Measurements from ENCODE around the gene PC. TPM values are rescaled to one million over a fixed set of nuclear protein-coding genes. Genes with fewer than 3 reads are reported as not detected.
A peak's percentile ranks its signal among the peaks of the same experiment; 100 is the strongest.

PC gene
- total and polyA plus RNA-seq, 12 donors = 40.6 to 231 (median 83.2) TPM

DNA sequence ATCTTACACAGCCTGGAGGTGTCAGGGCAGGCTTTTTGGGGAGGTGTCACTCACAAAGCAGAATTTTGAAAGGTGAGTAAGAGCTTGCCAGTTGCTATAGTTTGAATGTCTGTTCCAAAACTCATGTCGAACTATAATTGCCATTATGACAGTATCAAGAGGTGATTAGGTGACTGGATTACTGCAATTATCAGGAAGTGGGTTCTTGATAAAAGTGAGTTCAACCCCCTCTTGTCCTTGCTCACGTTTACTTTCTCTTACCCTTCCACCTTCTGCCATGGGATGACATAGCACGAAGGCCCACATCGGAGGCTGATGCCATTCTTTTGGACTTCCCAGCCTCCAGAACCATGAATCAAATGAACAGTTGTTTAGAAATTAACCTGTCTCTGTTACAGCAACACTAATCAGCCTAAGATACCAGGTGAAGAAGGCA lies 12.2 kb upstream of the PC start:
- intact Hi-C loops (cut with DNase I) = loop anchor here in 1 of 2 donors (10.0 kb wide), 1 partner anchor 276 kb away; no protein-coding TSS in a partner anchor

DNA sequence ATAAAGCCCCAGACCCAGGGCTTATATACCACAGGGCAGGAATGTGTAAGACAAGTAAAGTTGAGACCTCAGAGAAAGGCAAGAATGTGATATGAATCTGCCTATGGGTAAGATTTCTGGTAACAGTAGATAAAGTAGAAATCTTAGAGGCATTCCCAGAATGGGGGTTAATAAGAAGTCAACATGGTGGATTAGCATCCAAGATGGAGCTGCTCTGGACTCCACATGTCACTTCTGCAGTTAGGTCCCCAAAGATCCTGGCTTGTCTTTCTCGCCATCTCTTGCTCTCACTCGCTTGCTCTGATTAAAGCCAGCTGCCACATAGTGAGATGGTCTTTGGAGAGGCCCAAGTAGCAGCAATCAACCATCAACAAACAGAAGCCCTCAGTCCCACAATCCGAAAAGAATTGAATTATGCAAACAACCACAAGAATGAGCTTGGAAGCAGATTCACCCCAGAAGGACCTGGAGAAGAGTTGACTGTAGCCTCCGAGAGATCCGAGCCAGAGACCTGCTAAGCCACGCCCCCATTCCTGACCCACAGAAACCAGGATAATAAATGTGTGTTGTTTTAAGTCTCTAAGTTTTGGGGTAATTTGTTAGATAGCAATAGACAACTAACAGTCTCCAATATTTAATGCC lies 11.5 kb upstream of the PC start:
- 78 to 85% (median 81%) methylated on average over 6 of the region's 6 CpGs for WGBS, 4 donors
- H3K27me3 ChIP-seq = no peaks in the 10 kb centered on the region
- DNase-seq = no peak
- TF ChIP-seq POLR2A (IDR thresholded peaks at IDR 0.05) = no peak
- TF ChIP-seq, protein P1, sequence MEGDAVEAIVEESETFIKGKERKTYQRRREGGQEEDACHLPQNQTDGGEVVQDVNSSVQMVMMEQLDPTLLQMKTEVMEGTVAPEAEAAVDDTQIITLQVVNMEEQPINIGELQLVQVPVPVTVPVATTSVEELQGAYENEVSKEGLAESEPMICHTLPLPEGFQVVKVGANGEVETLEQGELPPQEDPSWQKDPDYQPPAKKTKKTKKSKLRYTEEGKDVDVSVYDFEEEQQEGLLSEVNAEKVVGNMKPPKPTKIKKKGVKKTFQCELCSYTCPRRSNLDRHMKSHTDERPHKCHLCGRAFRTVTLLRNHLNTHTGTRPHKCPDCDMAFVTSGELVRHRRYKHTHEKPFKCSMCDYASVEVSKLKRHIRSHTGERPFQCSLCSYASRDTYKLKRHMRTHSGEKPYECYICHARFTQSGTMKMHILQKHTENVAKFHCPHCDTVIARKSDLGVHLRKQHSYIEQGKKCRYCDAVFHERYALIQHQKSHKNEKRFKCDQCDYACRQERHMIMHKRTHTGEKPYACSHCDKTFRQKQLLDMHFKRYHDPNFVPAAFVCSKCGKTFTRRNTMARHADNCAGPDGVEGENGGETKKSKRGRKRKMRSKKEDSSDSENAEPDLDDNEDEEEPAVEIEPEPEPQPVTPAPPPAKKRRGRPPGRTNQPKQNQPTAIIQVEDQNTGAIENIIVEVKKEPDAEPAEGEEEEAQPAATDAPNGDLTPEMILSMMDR (IDR thresholded peaks at IDR 0.05) = no peak
- no peaks in the 10 kb centered on the region for H3K9me3 ChIP-seq (replicated peaks in 1 of 3)
- H3K4me1 ChIP-seq (replicated peaks in 1 of 2) = peaks cover 9 to 31% of the 10 kb centered on the region in 2 donors
- H3K36me3 ChIP-seq (replicated peaks in 1 of 2) = no peaks in the 10 kb centered on the region
- no peak overlapping the region for H3K4me3 ChIP-seq
- intact Hi-C loops (cut with DNase I) = loop anchor here in 1 of 2 donors (10.0 kb wide), 1 partner anchor 275 kb away; no protein-coding TSS in a partner anchor
- H3K27ac ChIP-seq = peak overlapping the region in 3 of 5 donors; percentile 91 to 98 (median 95)

More for the DNA sequence above, 12.2 kb upstream of the PC start:
- no peak for TF ChIP-seq POLR2A (IDR thresholded peaks at IDR 0.05)
- TF ChIP-seq, protein P1 (IDR thresholded peaks at IDR 0.05) = no peak
- 50 to 63% (median 54%) methylated on average over 4 of the region's 4 CpGs for WGBS, 4 donors
- Histone ChIP-seq H3K36me3 (replicated peaks in 1 of 2) (no peaks in the 10 kb centered on the region), H3K27ac (peak overlapping the region; percentile 79 to 98 (median 95)), H3K4me3 (no peak overlapping the region), H3K9me3 (replicated peaks in 1 of 3) (no peaks in the 10 kb centered on the region), H3K4me1 (replicated peaks in 1 of 2) (peaks cover 9 to 31% of the 10 kb centered on the region in 2 donors), H3K27me3 (no peaks in the 10 kb centered on the region)
- no peak for DNase-seq

- peak in 5 of 7 donors; percentile 60 to 74 (median 65) for DNase-seq
- no peaks in the 10 kb centered on the region for H3K36me3 ChIP-seq (replicated peaks in 1 of 2)
- H3K4me3 ChIP-seq = no peak overlapping the region
- TF ChIP-seq POLR2A (IDR thresholded peaks at IDR 0.05) = no peak
- TF ChIP-seq, protein P1 (IDR thresholded peaks at IDR 0.05) = no peak
- H3K27me3 ChIP-seq = no peaks in the 10 kb centered on the region
- WGBS, 4 donors = 44 to 54% (median 49%) methylated on average over 5 of the region's 5 CpGs
- no peaks in the 10 kb centered on the region for H3K9me3 ChIP-seq (replicated peaks in 1 of 3)
- peaks cover 9 to 24% of the 10 kb centered on the region in 2 donors for H3K4me1 ChIP-seq (replicated peaks in 1 of 2)
- peak overlapping the region in 2 of 5 donors; percentile 2 to 3 for H3K27ac ChIP-seq
- intact Hi-C loops (cut with DNase I) = no loop called here
These were observed 9.7 kb upstream of the PC start for GRCh38 chr11:66967670-66968425.

DNA sequence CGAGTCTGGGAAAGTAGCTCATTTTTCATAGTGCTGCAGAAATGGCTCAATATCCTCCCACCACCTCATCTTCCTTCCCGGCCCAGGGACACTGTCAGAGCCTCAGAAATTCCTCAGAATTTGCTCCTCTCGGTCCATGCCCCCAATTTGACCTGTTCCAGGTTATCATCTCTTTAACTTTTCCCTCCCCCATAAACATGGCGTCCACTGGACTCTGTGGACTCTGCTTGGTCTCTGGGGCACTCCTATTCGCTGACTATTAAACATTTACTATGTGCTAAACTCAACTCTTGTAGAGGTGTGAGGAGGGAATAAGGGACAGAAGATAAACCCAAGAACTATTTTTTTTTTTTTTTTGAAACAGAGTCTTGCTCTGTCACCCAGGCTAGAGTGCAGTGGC lies 8.2 kb upstream of the PC start:
- intact Hi-C loops (cut with DNase I) = no loop called here
- no peaks in the 10 kb centered on the region for H3K36me3 ChIP-seq (replicated peaks in 1 of 2)
- TF ChIP-seq POLR2A (IDR thresholded peaks at IDR 0.05) = no peak
- TF ChIP-seq, protein P1 (IDR thresholded peaks at IDR 0.05) = no peak
- no peak overlapping the region for H3K27ac ChIP-seq
- no peak overlapping the region for H3K4me3 ChIP-seq
- no peaks in the 10 kb centered on the region for H3K9me3 ChIP-seq (replicated peaks in 1 of 3)
- WGBS, 4 donors = 76 to 85% (median 78%) methylated on average over 5 of the region's 5 CpGs
- H3K27me3 ChIP-seq = no peaks in the 10 kb centered on the region
- DNase-seq = no peak
- H3K4me1 ChIP-seq (replicated peaks in 1 of 2) = peaks cover 7 to 19% of the 10 kb centered on the region in 2 donors
